HepG2 (cell line): ENCODE results near the gene PLEKHS1. TPM values are rescaled to one million over a fixed set of nuclear protein-coding genes. Genes with fewer than 3 reads are reported as not detected.

Experiments used
- ATAC-seq: fragments of 200-7000 bp; cut with Tn5 transposase; 3 replicates; pipeline ENCODE4 v1.9.1; 2020; ENCODE audit warnings: mild to moderate bottlenecking, moderate library complexity
- BruUV-seq: library from RNA; stranded (reverse); fragments of 400-500 nt; replicated peaks from 2 replicates; lab custom pipeline; 2021; lab: Mats Ljungman, UMichigan
- CTCF ChIA-PET: fragments of 300-600 bp; formaldehyde crosslinking; extraction: SDS; loops from one replicate; lab custom pipeline; 2021; ENCODE audit warnings: low total read pairs, inconsistent platforms, low intra/inter-chr PET ratio; lab: Yijun Ruan, JAX
- POLR2A ChIA-PET: fragments of 350-600 bp; sonication (Branson Sonifier 250); formaldehyde crosslinking; loops from one replicate; lab custom pipeline; 2020; ENCODE audit warnings: antibody characterized with exemption, inconsistent platforms; lab: Yijun Ruan, JAX
- DNase-seq: peaks from one replicate; pipeline ENCODE4 v3.0.0-alpha.2; 2015; ENCODE audit warnings: low spot score
- FAIRE-seq: peaks from 3 replicates; lab custom pipeline; 2011; peaks lifted over from hg19 to GRCh38; lab: Jason Lieb, UNC
- H2AFZ ChIP-seq: one replicate; pipeline ENCODE4 v1.6.1; 2011; ENCODE audit warnings: low read length, inconsistent platforms
- H3K27ac ChIP-seq: fragments of 300-600 bp; 3 replicates; pipeline ENCODE4 v1.8.0; 2011; ENCODE audit warnings: mixed run types, mild to moderate bottlenecking, mixed read lengths, low read length, inconsistent platforms; ENCODE audit not compliant: insufficient read depth; ENCODE audit errors: extremely low read length
- H3K27me3 ChIP-seq, 2 experiments: fragments of 200-600 bp in 1 of 2; 2 replicates in 1 of 2; 3 replicates in 1 of 2; pipeline versions ENCODE4 v1.6.0 to v1.8.0; 2011; ENCODE audit warnings: low read length in 2 of 2, mild to moderate bottlenecking in 2 of 2, moderate library complexity in 2 of 2, inconsistent platforms in 1 of 2; ENCODE audit not compliant: insufficient read depth in 2 of 2, control insufficient read depth in 1 of 2
- H3K36me3 ChIP-seq, 2 experiments: fragments of 200-600 bp in 1 of 2; replicated peaks in 1 of 2; 2 replicates in 1 of 2; 3 replicates in 1 of 2; pipeline versions ENCODE4 v1.5.1 to v1.8.0; 2011; ENCODE audit warnings: low read length in 2 of 2, inconsistent platforms in 1 of 2; ENCODE audit not compliant: insufficient read depth in 2 of 2, control insufficient read depth in 1 of 2
- H3K4me1 ChIP-seq: 2 replicates; pipeline ENCODE4 v1.5.1; 2012; ENCODE audit warnings: low read length, inconsistent platforms; ENCODE audit not compliant: insufficient read depth
- H3K4me2 ChIP-seq: 2 replicates; pipeline ENCODE4 v1.6.0; 2011; ENCODE audit warnings: low read depth, low read length, inconsistent platforms
- H3K4me3 ChIP-seq, 3 experiments: fragments of 200-600 bp in 1 of 3; sonication (generic), shearing (Covaris generic) in 1 of 3; replicated peaks in 1 of 3; 2 replicates each; pipeline ENCODE4 v1.5.1; 2011 to 2016; ENCODE audit warnings: low read length in 3 of 3, inconsistent platforms in 2 of 3, low read depth in 2 of 3, mild to moderate bottlenecking in 2 of 3, control low read depth in 1 of 3, mixed read lengths in 1 of 3; ENCODE audit not compliant: insufficient read depth in 1 of 3
- H3K79me2 ChIP-seq: one replicate; pipeline ENCODE4 v1.6.1; 2011; ENCODE audit warnings: low read length, inconsistent platforms; ENCODE audit not compliant: insufficient read depth
- H3K9ac ChIP-seq: 2 replicates; pipeline ENCODE4 v1.6.0; 2011; ENCODE audit warnings: mild to moderate bottlenecking, low read depth, low read length, inconsistent platforms; ENCODE audit not compliant: insufficient read depth
- H3K9me3 ChIP-seq: 2 replicates; pipeline ENCODE4 v1.5.1; 2012; ENCODE audit warnings: mild to moderate bottlenecking, low read length
- H4K20me1 ChIP-seq: 2 replicates; pipeline ENCODE4 v1.6.0; 2011; ENCODE audit warnings: inconsistent platforms, mild to moderate bottlenecking, low read length, moderate library complexity; ENCODE audit not compliant: insufficient read depth
- ATF5 ChIP-seq: sonication (generic); formaldehyde crosslinking; IDR thresholded peaks from 2 replicates; pipeline ENCODE4 v1.4.0; 2020; ENCODE audit warnings: mild to moderate bottlenecking, low read depth, missing genetic modification reagents
- BCL3 ChIP-seq: sonication (generic); formaldehyde crosslinking; IDR thresholded peaks from 2 replicates; pipeline ENCODE4 v1.5.1; 2020; ENCODE audit warnings: mild to moderate bottlenecking, missing genetic modification reagents, moderate library complexity
- CENPX ChIP-seq: sonication (generic); formaldehyde crosslinking; IDR thresholded peaks from 2 replicates; pipeline ENCODE4 v1.9.0; 2021; ENCODE audit warnings: mild to moderate bottlenecking, missing genetic modification reagents, moderate library complexity
- FOXC1 ChIP-seq: sonication (generic); formaldehyde crosslinking; IDR thresholded peaks from 2 replicates; pipeline ENCODE4 v1.8.0; 2022; ENCODE audit warnings: mild to moderate bottlenecking, missing genetic modification reagents, borderline replicate concordance
- GABPA ChIP-seq, 2 experiments: IDR thresholded peaks; 2 replicates each; pipeline ENCODE4 v1.6.1; 2011 to 2016; ENCODE audit warnings: low read depth in 2 of 2, low read length in 1 of 2, missing biosample characterization in 1 of 2, missing genetic modification characterization in 1 of 2
- HDAC1 ChIP-seq: sonication (generic); formaldehyde crosslinking; IDR thresholded peaks from 2 replicates; pipeline ENCODE4 v1.5.1; 2020; ENCODE audit warnings: mild to moderate bottlenecking, missing genetic modification reagents
- KDM6A ChIP-seq: IDR thresholded peaks from 2 replicates; pipeline ENCODE4 v1.6.1; 2016; ENCODE audit warnings: low read depth
- KLF12 ChIP-seq: sonication (generic); formaldehyde crosslinking; IDR thresholded peaks from 2 replicates; pipeline ENCODE4 v1.4.0; 2020; ENCODE audit warnings: missing genetic modification reagents, borderline replicate concordance
- MED13 ChIP-seq: sonication (generic); formaldehyde crosslinking; IDR thresholded peaks from 2 replicates; pipeline ENCODE4 v1.5.0; 2020; ENCODE audit warnings: missing genetic modification reagents
- MED8 ChIP-seq: sonication (generic); formaldehyde crosslinking; IDR thresholded peaks from 2 replicates; pipeline ENCODE4 v1.8.1; 2023; ENCODE audit warnings: mild to moderate bottlenecking, missing genetic modification reagents; ENCODE audit not compliant: insufficient replicate concordance
- RNF2 ChIP-seq: fragments of 450-650 bp; conservative IDR thresholded peaks from 2 replicates; pipeline ENCODE4 v1.6.1; 2016; ENCODE audit warnings: low read depth
- SKIL ChIP-seq: sonication (generic); formaldehyde crosslinking; IDR thresholded peaks from 2 replicates; pipeline ENCODE4 v1.8.0; 2022; ENCODE audit warnings: missing genetic modification reagents, mild to moderate bottlenecking, moderate library complexity, borderline replicate concordance
- SMAD1 ChIP-seq: sonication (generic); formaldehyde crosslinking; IDR thresholded peaks from 2 replicates; pipeline ENCODE4 v1.4.0; 2020; ENCODE audit warnings: missing genetic modification reagents, low read depth, mild to moderate bottlenecking, borderline replicate concordance
- THRA ChIP-seq: sonication (generic); formaldehyde crosslinking; IDR thresholded peaks from 2 replicates; pipeline ENCODE4 v1.4.0; 2020; ENCODE audit warnings: missing genetic modification reagents, borderline replicate concordance
- ZBTB14 ChIP-seq: sonication (generic); formaldehyde crosslinking; IDR thresholded peaks from 2 replicates; pipeline ENCODE4 v1.4.0; 2020; ENCODE audit warnings: missing genetic modification reagents
- ZNF121 ChIP-seq: sonication (generic); formaldehyde crosslinking; IDR thresholded peaks from 2 replicates; pipeline ENCODE4 v1.5.0; 2020; ENCODE audit warnings: mild to moderate bottlenecking, missing genetic modification reagents
- ZNF468 ChIP-seq: sonication (generic); formaldehyde crosslinking; IDR thresholded peaks from 2 replicates; pipeline ENCODE4 v1.8.0; 2022; ENCODE audit warnings: mild to moderate bottlenecking, moderate library complexity, missing genetic modification reagents
- ZNF484 ChIP-seq: sonication (generic); formaldehyde crosslinking; IDR thresholded peaks from 2 replicates; pipeline ENCODE4 v1.5.1; 2020; ENCODE audit warnings: mild to moderate bottlenecking, low read depth, missing genetic modification reagents, borderline replicate concordance
- WGBS: methylation state at CpG from one replicate; pipeline ENCODE4 v1.1.6; 2017; ENCODE audit warnings: low lambda C conversion rate; 5-methylcytosine and 5-hydroxymethylcytosine counted together
- in situ Hi-C: cut with HindIII; loops from 2 replicates; pipeline ENCODE4 v1.10.0; 2017; ENCODE audit warnings: low pct_unique_long_range_greater_than_20kb; ENCODE audit not compliant: extremely low pct_ligation_motif_present
- intact Hi-C: fragments of 100-400 bp; cut with micrococcal nuclease; formaldehyde crosslinking; loops from one replicate; pipeline ENCODE4 v1.10.0; 2022; ENCODE audit not compliant: unreplicated experiment
- polyA plus RNA-seq, 8 experiments: library from polyadenylated mRNA; depleted of rRNA in 3 of 8; stranded (reverse) in 7 of 8; unstranded in 1 of 8; fragments of >200 nt; fragmentation: Illumina TruSeq in 4 of 8; extraction: Trizol in 4 of 8; gene quantifications; 2 replicates each; pipeline versions ENCODE4 v1.2.1 to v1.2.3, GENCODE V29; 2011 to 2016; ENCODE audit warnings: low read depth in 4 of 8, missing spikeins in 1 of 8, mixed read lengths in 1 of 8; ENCODE audit not compliant: insufficient read depth in 1 of 8
- total RNA-seq, 5 experiments: library from RNA; depleted of rRNA; stranded (reverse); fragments of >200 nt; fragmentation: Illumina TruSeq; extraction: Trizol; gene quantifications; 2 replicates each; pipeline ENCODE4 v1.2.3, GENCODE V29; 2016; ENCODE audit warnings: low read depth in 1 of 5

The PLEKHS1 gene
- total and polyA plus RNA-seq, 2 of the 13 experiments (the other 11 are each of a cell fraction or from before 2014, with no cell fraction given), result not detected

- no peak overlapping the region for H3K4me2 ChIP-seq
- FAIRE-seq (no peak), DNase-seq (no peak), ATAC-seq (no peak)
- no peak overlapping the region for H3K27ac ChIP-seq
- H3K4me1 ChIP-seq, result no peaks in the 10 kb centered on the region
- H3K4me3 ChIP-seq, result no peak overlapping the region
- BruUV-seq, result no TSS peak
- ChIA-PET POLR2A (no interaction called here), CTCF (no interaction called here)
- no peaks in the 10 kb centered on the region for H4K20me1 ChIP-seq
- 2% methylated on average over 3 of the region's 3 CpGs for WGBS
- H3K36me3 ChIP-seq, result no peaks in the 10 kb centered on the region
- H2AFZ ChIP-seq, result no peak overlapping the region
- in situ Hi-C loops (no loop called here), intact Hi-C loops (no loop called here)
- no peaks in the 10 kb centered on the region for H3K79me2 ChIP-seq
- peaks cover 0 to 15% of the 10 kb centered on the region in 2 experiments; a peak in 1 of 5 replicates for H3K27me3 ChIP-seq
- TF ChIP-seq MED13 (CRISPR knock-in tag), result no peak
- no peak for TF ChIP-seq KDM6A (CRISPR knock-in tag)
- TF ChIP-seq SMAD1 (CRISPR knock-in tag), result no peak
- TF ChIP-seq MED8 (CRISPR knock-in tag), result no peak
- no peak for TF ChIP-seq FOXC1 (CRISPR knock-in tag)
- no peak for TF ChIP-seq BCL3 (CRISPR knock-in tag)
- TF ChIP-seq ZNF484 (CRISPR knock-in tag), result no peak
- TF ChIP-seq RNF2, result no peak
- TF ChIP-seq ZBTB14 (CRISPR knock-in tag), result no peak
- TF ChIP-seq ATF5 (CRISPR knock-in tag), result no peak
- no peak for TF ChIP-seq ZNF468 (CRISPR knock-in tag)
- no peak for TF ChIP-seq THRA
- no peak for TF ChIP-seq ZNF121 (CRISPR knock-in tag)
- no peak for TF ChIP-seq HDAC1
- TF ChIP-seq CENPX (CRISPR knock-in tag), result no peak
- TF ChIP-seq GABPA (IDR thresholded peaks at IDR 0.05; ENCODE audit: low read depth, low read length), result no peak
- no peak for TF ChIP-seq GABPA (CRISPR knock-in tag; IDR thresholded peaks at IDR 0.05; ENCODE audit: low read depth)
- no peak for TF ChIP-seq KLF12
- no peak for TF ChIP-seq SKIL (CRISPR knock-in tag)
- no peaks in the 10 kb centered on the region for H3K9me3 ChIP-seq
- H3K9ac ChIP-seq, result no peak overlapping the region
Measured at GRCh38 chr10:113765910-113766309, 14.4 kb downstream of the PLEKHS1 start.
